ENCODE results near the gene LAMTOR5. TPM values are rescaled to one million over a fixed set of nuclear protein-coding genes. Genes with fewer than 3 reads are reported as not detected.
"Not testable (repeated sequence)": the region's sequence is repeated elsewhere in the genome, so short reads cannot be mapped to it uniquely, and the experiment has no call there.

LAMTOR5 gene
- total RNA-seq, 1 donor: 38.4 TPM

- Histone ChIP-seq H3K4me1 (ENCODE audit: insufficient read depth, low read length) (peaks cover 13% of the 10 kb centered on the region), H2AFZ (ENCODE audit: low read length) (no peak overlapping the region), H4K20me1 (ENCODE audit: insufficient read depth, low read length) (peaks cover 2% of the 10 kb centered on the region), H3K79me2 (ENCODE audit: insufficient read depth, low read length) (peaks cover 25% of the 10 kb centered on the region), H3K36me3 (ENCODE audit: insufficient read depth, low read length) (peaks cover 49% of the 10 kb centered on the region), H3K4me2 (ENCODE audit: insufficient read depth, low read length) (no peak overlapping the region), H3K27me3 (ENCODE audit: insufficient read depth, low read length) (no peaks in the 10 kb centered on the region), H3K27ac (ENCODE audit: low read depth, low read length) (no peak overlapping the region), H3K4me3 (ENCODE audit: insufficient read depth, low read length) (no peak overlapping the region), H3K9me3 (ENCODE audit: low read depth, low read length) (no peaks in the 10 kb centered on the region)
- TF ChIP-seq CTCF (IDR thresholded peaks at IDR 0.05; ENCODE audit: extremely low read depth, low read depth, low read length): no peak
- DNase-seq (ENCODE audit: insufficient read length, low spot score, missing footprints): no peak
These were observed 3.1 kb downstream of the LAMTOR5 start for GRCh38 chr1:110404401-110404800.

GRCh38 chr1:110403805-110404204 lies 3.7 kb downstream of the LAMTOR5 start:
- Histone ChIP-seq H3K4me1 (ENCODE audit: insufficient read depth, low read length) (peaks cover 13% of the 10 kb centered on the region), H3K27me3 (ENCODE audit: insufficient read depth, low read length) (no peaks in the 10 kb centered on the region), H3K9me3 (ENCODE audit: low read depth, low read length) (no peaks in the 10 kb centered on the region), H3K27ac (ENCODE audit: low read depth, low read length) (no peak overlapping the region), H3K4me3 (ENCODE audit: insufficient read depth, low read length) (no peak overlapping the region), H2AFZ (ENCODE audit: low read length) (no peak overlapping the region), H4K20me1 (ENCODE audit: insufficient read depth, low read length) (peaks cover 2% of the 10 kb centered on the region), H3K36me3 (ENCODE audit: insufficient read depth, low read length) (peaks cover 49% of the 10 kb centered on the region), H3K79me2 (ENCODE audit: insufficient read depth, low read length) (peaks cover 25% of the 10 kb centered on the region), H3K4me2 (ENCODE audit: insufficient read depth, low read length) (no peak overlapping the region)
- DNase-seq (ENCODE audit: insufficient read length, low spot score, missing footprints): no peak
- TF ChIP-seq CTCF (IDR thresholded peaks at IDR 0.05; ENCODE audit: extremely low read depth, low read depth, low read length): no peak

GRCh38 chr1:110396259-110396958 lies 11.1 kb downstream of the LAMTOR5 start:
- not testable (repeated sequence) for H3K4me3 ChIP-seq (ENCODE audit: insufficient read depth, low read length); H3K79me2 ChIP-seq (ENCODE audit: insufficient read depth, low read length); H3K4me2 ChIP-seq (ENCODE audit: insufficient read depth, low read length); H3K27ac ChIP-seq (ENCODE audit: low read depth, low read length); H2AFZ ChIP-seq (ENCODE audit: low read length); H4K20me1 ChIP-seq (ENCODE audit: insufficient read depth, low read length); DNase-seq (ENCODE audit: insufficient read length, low spot score, missing footprints); H3K9me3 ChIP-seq (ENCODE audit: low read depth, low read length); H3K27me3 ChIP-seq (ENCODE audit: insufficient read depth, low read length)
- H3K36me3 ChIP-seq (ENCODE audit: insufficient read depth, low read length): peaks cover 14% of the 10 kb centered on the region
- H3K4me1 ChIP-seq (ENCODE audit: insufficient read depth, low read length): peaks cover 18% of the 10 kb centered on the region

- Histone ChIP-seq H3K27ac (ENCODE audit: low read depth, low read length) (peak overlapping the region; percentile 13), H3K36me3 (ENCODE audit: insufficient read depth, low read length) (no peaks in the 10 kb centered on the region), H3K27me3 (ENCODE audit: insufficient read depth, low read length) (no peaks in the 10 kb centered on the region), H2AFZ (ENCODE audit: low read length) (no peak overlapping the region), H3K79me2 (ENCODE audit: insufficient read depth, low read length) (peaks cover 4% of the 10 kb centered on the region), H4K20me1 (ENCODE audit: insufficient read depth, low read length) (no peaks in the 10 kb centered on the region), H3K9me3 (ENCODE audit: low read depth, low read length) (no peaks in the 10 kb centered on the region), H3K4me1 (ENCODE audit: insufficient read depth, low read length) (peaks cover 31% of the 10 kb centered on the region), H3K4me3 (ENCODE audit: insufficient read depth, low read length) (no peak overlapping the region), H3K4me2 (ENCODE audit: insufficient read depth, low read length) (peak overlapping the region; percentile 63)
- DNase-seq (ENCODE audit: insufficient read length, low spot score, missing footprints): no peak
- no peak for TF ChIP-seq CTCF (IDR thresholded peaks at IDR 0.05; ENCODE audit: extremely low read depth, low read depth, low read length)
These were observed 13.0 kb downstream of the LAMTOR5 start for GRCh38 chr1:110394493-110394820.

All from osteoblast (primary cell).